Measurements from ENCODE around the gene SELENOK.

- TF ChIP-seq CTCF (conservative IDR thresholded peaks at IDR 0.05 in 1 of 2, IDR thresholded peaks at IDR 0.05 in 1 of 2; ENCODE audit: extremely low read depth in 1 of 2, insufficient read depth in 1 of 2, low read depth in 1 of 2, low read length in 2 of 2): no peak
- no peak for TF ChIP-seq EZH2 (IDR thresholded peaks at IDR 0.05; ENCODE audit: borderline replicate concordance, low read length)
Measured at GRCh38 chr3:53941184-53941583, 49.5 kb upstream of the SELENOK start.
